K562 (cell line): Measurements from ENCODE around the gene CDKL4.

Experiments used
- CREB1 ChIP-seq, 2 experiments: sonication (generic) in 1 of 2; formaldehyde crosslinking in 1 of 2; IDR thresholded peaks; 2 replicates each; pipeline versions ENCODE4 v1.6.1 to v1.8.0; 2012 to 2022; ENCODE audit warnings: inconsistent platforms in 1 of 2, mild to moderate bottlenecking in 1 of 2, missing genetic modification reagents in 1 of 2, moderate library complexity in 1 of 2
- CREM ChIP-seq: IDR thresholded peaks from 2 replicates; pipeline ENCODE4 v1.6.1; 2014; ENCODE audit warnings: antibody characterized with exemption, low read depth
- EZH2 ChIP-seq: IDR thresholded peaks from 2 replicates; pipeline ENCODE4 v1.6.1; 2012; ENCODE audit warnings: low read depth, mild to moderate bottlenecking, inconsistent platforms, low read length, borderline replicate concordance
- FOXA3 ChIP-seq, 2 experiments: fragments of 450-650 bp in 1 of 2; sonication (generic) in 1 of 2; formaldehyde crosslinking; IDR thresholded peaks in 1 of 2; conservative IDR thresholded peaks in 1 of 2; 2 replicates each; pipeline versions ENCODE4 v1.4.0 to v1.8.0; 2020 to 2022; ENCODE audit warnings: mild to moderate bottlenecking in 2 of 2, missing genetic modification reagents in 1 of 2
- GTF2F1 ChIP-seq: IDR thresholded peaks from 2 replicates; pipeline ENCODE4 v1.6.1; 2011; ENCODE audit warnings: low read depth, low read length, improper control_type of control experiment
- HOXB6 ChIP-seq: fragments of 250-450 bp; sonication (Bioruptor Pico); IDR thresholded peaks from 2 replicates; pipeline ENCODE4 v1.5.1; 2022; ENCODE audit warnings: mild to moderate bottlenecking, borderline replicate concordance
- POLR2AphosphoS5 ChIP-seq: IDR thresholded peaks from 2 replicates; pipeline ENCODE4 v1.6.1; 2011; ENCODE audit warnings: mild to moderate bottlenecking, low read depth, low read length, moderate library complexity; ENCODE audit not compliant: control insufficient read depth, insufficient read depth
- STAT5B ChIP-seq: fragments of 250-450 bp; sonication (Bioruptor Pico); IDR thresholded peaks from 2 replicates; pipeline ENCODE4 v1.8.0; 2021; ENCODE audit warnings: mild to moderate bottlenecking, inconsistent platforms
- ZNF253 ChIP-seq: fragments of 250-450 bp; sonication (Bioruptor Pico); conservative IDR thresholded peaks from 2 replicates; pipeline ENCODE4 v1.6.1; 2021; ENCODE audit warnings: mild to moderate bottlenecking
- ZNF444 ChIP-seq: fragments of 250-450 bp; sonication (Bioruptor Pico); IDR thresholded peaks from 2 replicates; pipeline ENCODE4 v1.4.0; 2020; ENCODE audit warnings: mild to moderate bottlenecking, moderate library complexity
- ZNF639 ChIP-seq, 2 experiments: fragments of 200-800 bp in 1 of 2; sonication (Bioruptor generic) in 1 of 2; sonication (generic) in 1 of 2; formaldehyde crosslinking in 1 of 2; IDR thresholded peaks in 1 of 2; conservative IDR thresholded peaks in 1 of 2; 2 replicates each; pipeline versions ENCODE4 v1.5.0 to v1.6.1; 2016 to 2020; ENCODE audit warnings: missing compliant biosample characterization in 1 of 2, missing genetic modification characterization in 1 of 2, missing genetic modification reagents in 1 of 2
- TF ChIP-seq, protein P1 (sequence below): fragments of 450-650 bp; formaldehyde crosslinking; IDR thresholded peaks from 2 replicates; pipeline ENCODE4 v1.4.0; 2022; ENCODE audit warnings: missing genetic modification characterization
- TF ChIP-seq, protein P2 (sequence below), 2 experiments: fragments of 450-650 bp; conservative IDR thresholded peaks; 2 replicates each; pipeline ENCODE4 v1.6.1; 2017; ENCODE audit warnings: mild to moderate bottlenecking in 2 of 2, moderate library complexity in 2 of 2

DNA sequence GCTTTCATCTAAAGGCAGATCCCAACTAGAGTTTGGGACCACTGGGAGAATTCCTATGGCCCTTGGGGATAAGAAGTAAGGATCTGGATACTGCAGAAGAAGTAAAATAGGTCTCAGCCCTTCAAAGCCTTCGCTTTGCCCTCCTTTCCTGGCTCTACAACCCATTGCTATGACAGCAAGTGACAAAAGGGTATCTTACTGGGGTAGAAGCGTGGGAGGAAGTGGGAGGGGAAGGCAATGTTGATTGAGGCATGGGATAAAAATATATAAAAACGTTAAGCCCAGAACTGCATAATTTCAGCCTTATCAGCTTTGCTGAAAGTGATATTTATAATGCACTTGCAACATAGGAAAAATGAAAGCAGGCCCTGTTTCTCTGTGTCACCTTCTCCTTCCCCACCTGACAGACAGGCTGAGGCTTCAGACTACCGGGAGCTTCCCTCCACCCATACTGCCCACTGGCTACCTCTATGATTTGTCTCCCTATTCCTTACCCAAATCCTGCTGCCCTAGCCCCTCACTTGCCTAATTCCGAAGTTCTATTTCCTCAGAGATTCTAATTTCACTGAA, 108.0 kb downstream of the CDKL4 start:
- TF ChIP-seq CREM (no peak), ZNF253 (CRISPR knock-in tag) (no peak), POLR2AphosphoS5 (no peak), ZNF639 (CRISPR knock-in tag; conservative IDR thresholded peaks at IDR 0.05 in 1 of 2, IDR thresholded peaks at IDR 0.05 in 1 of 2) (no peak), CREB1 (IDR thresholded peaks at IDR 0.05) (no peak), CREB1 (CRISPR knock-in tag; IDR thresholded peaks at IDR 0.05) (no peak), ZNF444 (CRISPR knock-in tag) (no peak), STAT5B (CRISPR knock-in tag) (no peak), HOXB6 (CRISPR knock-in tag) (no peak), FOXA3 (CRISPR knock-in tag; conservative IDR thresholded peaks at IDR 0.05 in 1 of 2, IDR thresholded peaks at IDR 0.05 in 1 of 2) (no peak), EZH2 (no peak), GTF2F1 (no peak)
- TF ChIP-seq, protein P1, sequence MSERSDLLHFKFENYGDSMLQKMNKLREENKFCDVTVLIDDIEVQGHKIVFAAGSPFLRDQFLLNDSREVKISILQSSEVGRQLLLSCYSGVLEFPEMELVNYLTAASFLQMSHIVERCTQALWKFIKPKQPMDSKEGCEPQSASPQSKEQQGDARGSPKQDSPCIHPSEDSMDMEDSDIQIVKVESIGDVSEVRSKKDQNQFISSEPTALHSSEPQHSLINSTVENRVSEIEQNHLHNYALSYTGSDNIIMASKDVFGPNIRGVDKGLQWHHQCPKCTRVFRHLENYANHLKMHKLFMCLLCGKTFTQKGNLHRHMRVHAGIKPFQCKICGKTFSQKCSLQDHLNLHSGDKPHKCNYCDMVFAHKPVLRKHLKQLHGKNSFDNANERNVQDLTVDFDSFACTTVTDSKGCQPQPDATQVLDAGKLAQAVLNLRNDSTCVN (CRISPR knock-in tag): no peak
- TF ChIP-seq, protein P2, sequence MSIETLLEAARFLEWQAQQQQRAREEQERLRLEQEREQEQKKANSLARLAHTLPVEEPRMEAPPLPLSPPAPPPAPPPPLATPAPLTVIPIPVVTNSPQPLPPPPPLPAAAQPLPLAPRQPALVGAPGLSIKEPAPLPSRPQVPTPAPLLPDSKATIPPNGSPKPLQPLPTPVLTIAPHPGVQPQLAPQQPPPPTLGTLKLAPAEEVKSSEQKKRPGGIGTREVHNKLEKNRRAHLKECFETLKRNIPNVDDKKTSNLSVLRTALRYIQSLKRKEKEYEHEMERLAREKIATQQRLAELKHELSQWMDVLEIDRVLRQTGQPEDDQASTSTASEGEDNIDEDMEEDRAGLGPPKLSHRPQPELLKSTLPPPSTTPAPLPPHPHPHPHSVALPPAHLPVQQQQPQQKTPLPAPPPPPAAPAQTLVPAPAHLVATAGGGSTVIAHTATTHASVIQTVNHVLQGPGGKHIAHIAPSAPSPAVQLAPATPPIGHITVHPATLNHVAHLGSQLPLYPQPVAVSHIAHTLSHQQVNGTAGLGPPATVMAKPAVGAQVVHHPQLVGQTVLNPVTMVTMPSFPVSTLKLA (conservative IDR thresholded peaks at IDR 0.05): no peak
